NCI-H226 (cell line): ENCODE results near the gene C1orf50.
"Not testable (repeated sequence)": the region's sequence is repeated elsewhere in the genome, so short reads cannot be mapped to it uniquely, and the experiment has no call there.

Source experiments
- DNase-seq: peaks from one replicate; pipeline ENCODE4 v3.0.0-alpha.2; 2015

Gene C1orf50

GRCh38 chr1:42766741-42767509 lies at the start of gene C1orf50, which contains the start of gene P3H1:
Gene C1orf50 (plus strand): TSS chr1:42767249. CDS start chr1:42767312, 63 bp downstream.
Gene P3H1 (minus strand): TSS chr1:42767028. CDS start chr1:42766971, 57 bp downstream.
- DNase-seq, result peak; percentile 99

GRCh38 chr1:42720868-42721267 lies 46.2 kb upstream of the C1orf50 start:
- DNase-seq, result no peak

- no peak for DNase-seq
These were observed 45.1 kb upstream of the C1orf50 start for GRCh38 chr1:42721926-42722325.

GRCh38 chr1:42722403-42722802 lies 44.6 kb upstream of the C1orf50 start:
- DNase-seq, result not testable (repeated sequence)

GRCh38 chr1:42723511-42723910 lies 43.5 kb upstream of the C1orf50 start:
- DNase-seq, result peak; percentile 53

GRCh38 chr1:42725820-42726219 lies 41.2 kb upstream of the C1orf50 start:
- DNase-seq, result not testable (repeated sequence)

GRCh38 chr1:42730002-42730401 lies 37.0 kb upstream of the C1orf50 start:
- no peak for DNase-seq

GRCh38 chr1:42730988-42731387 lies 36.1 kb upstream of the C1orf50 start:
- DNase-seq, result peak; percentile 6

- DNase-seq, result no peak
These were observed 35.5 kb upstream of the C1orf50 start for GRCh38 chr1:42731585-42731984.

GRCh38 chr1:42732126-42732680 lies 34.8 kb upstream of the C1orf50 start:
- DNase-seq, result no peak

GRCh38 chr1:42733415-42734200 lies 33.4 kb upstream of the C1orf50 start:
- DNase-seq, result no peak

- no peak for DNase-seq
These were observed 32.6 kb upstream of the C1orf50 start for GRCh38 chr1:42734201-42735035.

- no peak for DNase-seq
These were observed 32.0 kb upstream of the C1orf50 start for GRCh38 chr1:42735056-42735455.

GRCh38 chr1:42735477-42736105 lies 31.5 kb upstream of the C1orf50 start:
- no peak for DNase-seq

- peak; percentile 40 for DNase-seq
These were observed 30.9 kb upstream of the C1orf50 start for GRCh38 chr1:42736152-42736551.

- no peak for DNase-seq
These were observed 30.4 kb upstream of the C1orf50 start for GRCh38 chr1:42736571-42737200.

- no peak for DNase-seq
These were observed 29.8 kb upstream of the C1orf50 start for GRCh38 chr1:42737257-42737656.

- DNase-seq, result no peak
These were observed 28.9 kb upstream of the C1orf50 start for GRCh38 chr1:42737986-42738677.

- no peak for DNase-seq
These were observed 28.3 kb upstream of the C1orf50 start for GRCh38 chr1:42738678-42739226.
